GM23338 (cell line): ENCODE results near the gene OTC.

Source experiments
- CREB1 ChIP-seq: fragments of 250-450 bp; sonication (Bioruptor Pico); IDR thresholded peaks from 2 replicates; pipeline ENCODE4 v1.5.0; 2020; ENCODE audit warnings: low read depth, mild to moderate bottlenecking, moderate library complexity
- EZH2 ChIP-seq: fragments of 200-600 bp; sonication (generic); IDR thresholded peaks from one replicate; pipeline ENCODE4 v1.8.0; 2017; ENCODE audit warnings: antibody characterized with exemption, mild to moderate bottlenecking, low read depth; ENCODE audit not compliant: unreplicated experiment
- EZH2phosphoT487 ChIP-seq: fragments of 200-600 bp; sonication (generic); IDR thresholded peaks from one replicate; pipeline ENCODE4 v1.8.1; 2018; ENCODE audit warnings: antibody characterized with exemption; ENCODE audit not compliant: unreplicated experiment
- JUNB ChIP-seq: IDR thresholded peaks from one replicate; pipeline ENCODE4 v1.6.1; 2016; ENCODE audit warnings: antibody characterized with exemption; ENCODE audit not compliant: unreplicated experiment
- NANOG ChIP-seq: IDR thresholded peaks from 2 replicates; pipeline ENCODE4 v1.6.1; 2016; ENCODE audit warnings: antibody characterized with exemption, borderline replicate concordance
- POLR2AphosphoS5 ChIP-seq: IDR thresholded peaks from 2 replicates; pipeline ENCODE4 v1.6.1; 2016; ENCODE audit warnings: antibody characterized with exemption, low read depth
- REST ChIP-seq: IDR thresholded peaks from one replicate; pipeline ENCODE4 v1.6.1; 2018; ENCODE audit warnings: antibody characterized with exemption; ENCODE audit not compliant: unreplicated experiment
- STAT1 ChIP-seq: IDR thresholded peaks from one replicate; pipeline ENCODE4 v1.6.1; 2016; ENCODE audit warnings: antibody characterized with exemption; ENCODE audit not compliant: unreplicated experiment
- ZNF114 ChIP-seq: fragments of 250-450 bp; sonication (Bioruptor Pico); IDR thresholded peaks from 2 replicates; pipeline ENCODE4 v1.5.0; 2020; ENCODE audit warnings: mild to moderate bottlenecking, moderate library complexity
- ZNF331 ChIP-seq: fragments of 250-450 bp; sonication (Bioruptor Pico); IDR thresholded peaks from 2 replicates; pipeline ENCODE4 v1.5.0; 2020; ENCODE audit warnings: low read depth, mild to moderate bottlenecking, moderate library complexity
- ZNF462 ChIP-seq: fragments of 250-450 bp; sonication (Bioruptor Pico); IDR thresholded peaks from 2 replicates; pipeline ENCODE4 v1.5.0; 2020; ENCODE audit warnings: mild to moderate bottlenecking, moderate library complexity
- TF ChIP-seq, protein P1 (sequence below), 2 experiments: fragments of 200-600 bp in 1 of 2; sonication (generic) in 1 of 2; conservative IDR thresholded peaks; 2 replicates each; pipeline versions ENCODE4 v1.5.1 to v1.6.1; 2016 to 2017; ENCODE audit warnings: antibody characterized with exemption in 2 of 2, low read depth in 2 of 2, mild to moderate bottlenecking in 2 of 2, moderate library complexity in 1 of 2
- TF ChIP-seq, protein P2 (sequence below): IDR thresholded peaks from 2 replicates; pipeline ENCODE4 v1.6.1; 2016; ENCODE audit warnings: antibody characterized with exemption

DNA sequence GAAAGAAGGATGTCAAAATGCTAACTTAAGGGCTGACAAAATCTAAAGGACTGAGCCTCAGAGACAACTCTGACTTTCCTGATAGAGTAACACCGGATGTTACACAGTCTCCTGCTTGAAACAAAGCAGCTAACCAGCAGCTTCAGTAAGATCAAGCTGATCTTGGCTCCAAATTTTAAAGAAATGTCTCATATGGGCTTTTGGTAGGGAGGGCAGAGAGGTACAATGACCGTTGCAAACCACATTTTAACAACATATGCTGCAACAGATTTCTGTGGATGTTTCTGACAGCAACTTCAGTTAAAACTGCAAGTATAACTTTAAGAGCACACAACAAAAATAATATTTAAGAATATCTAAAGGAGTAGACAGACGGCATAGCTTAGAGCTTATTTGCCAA, 34.2 kb upstream of the OTC start:
- TF ChIP-seq CREB1: no peak
- TF ChIP-seq EZH2phosphoT487: no peak
- no peak for TF ChIP-seq POLR2AphosphoS5
- TF ChIP-seq, protein P1, sequence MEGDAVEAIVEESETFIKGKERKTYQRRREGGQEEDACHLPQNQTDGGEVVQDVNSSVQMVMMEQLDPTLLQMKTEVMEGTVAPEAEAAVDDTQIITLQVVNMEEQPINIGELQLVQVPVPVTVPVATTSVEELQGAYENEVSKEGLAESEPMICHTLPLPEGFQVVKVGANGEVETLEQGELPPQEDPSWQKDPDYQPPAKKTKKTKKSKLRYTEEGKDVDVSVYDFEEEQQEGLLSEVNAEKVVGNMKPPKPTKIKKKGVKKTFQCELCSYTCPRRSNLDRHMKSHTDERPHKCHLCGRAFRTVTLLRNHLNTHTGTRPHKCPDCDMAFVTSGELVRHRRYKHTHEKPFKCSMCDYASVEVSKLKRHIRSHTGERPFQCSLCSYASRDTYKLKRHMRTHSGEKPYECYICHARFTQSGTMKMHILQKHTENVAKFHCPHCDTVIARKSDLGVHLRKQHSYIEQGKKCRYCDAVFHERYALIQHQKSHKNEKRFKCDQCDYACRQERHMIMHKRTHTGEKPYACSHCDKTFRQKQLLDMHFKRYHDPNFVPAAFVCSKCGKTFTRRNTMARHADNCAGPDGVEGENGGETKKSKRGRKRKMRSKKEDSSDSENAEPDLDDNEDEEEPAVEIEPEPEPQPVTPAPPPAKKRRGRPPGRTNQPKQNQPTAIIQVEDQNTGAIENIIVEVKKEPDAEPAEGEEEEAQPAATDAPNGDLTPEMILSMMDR (conservative IDR thresholded peaks at IDR 0.05; ENCODE audit: low read depth in 2 of 2): no peak
- no peak for TF ChIP-seq REST
- TF ChIP-seq EZH2: no peak
- TF ChIP-seq, protein P2, sequence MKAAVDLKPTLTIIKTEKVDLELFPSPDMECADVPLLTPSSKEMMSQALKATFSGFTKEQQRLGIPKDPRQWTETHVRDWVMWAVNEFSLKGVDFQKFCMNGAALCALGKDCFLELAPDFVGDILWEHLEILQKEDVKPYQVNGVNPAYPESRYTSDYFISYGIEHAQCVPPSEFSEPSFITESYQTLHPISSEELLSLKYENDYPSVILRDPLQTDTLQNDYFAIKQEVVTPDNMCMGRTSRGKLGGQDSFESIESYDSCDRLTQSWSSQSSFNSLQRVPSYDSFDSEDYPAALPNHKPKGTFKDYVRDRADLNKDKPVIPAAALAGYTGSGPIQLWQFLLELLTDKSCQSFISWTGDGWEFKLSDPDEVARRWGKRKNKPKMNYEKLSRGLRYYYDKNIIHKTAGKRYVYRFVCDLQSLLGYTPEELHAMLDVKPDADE: no peak
- no peak for TF ChIP-seq ZNF331 (CRISPR knock-in tag)
- TF ChIP-seq JUNB: no peak
- no peak for TF ChIP-seq ZNF114 (CRISPR knock-in tag)
- no peak for TF ChIP-seq STAT1
- TF ChIP-seq NANOG: no peak
- no peak for TF ChIP-seq ZNF462 (CRISPR knock-in tag)
